H1 (cell line): ENCODE measurements around the gene ZNF385C. TPM values are rescaled to one million over a fixed set of nuclear protein-coding genes. Genes with fewer than 3 reads are reported as not detected.
"Not testable (repeated sequence)": the region's sequence is repeated elsewhere in the genome, so short reads cannot be mapped to it uniquely, and the experiment has no call there.

ENCODE experiments used
- CTCF ChIA-PET: fragments of 300-600 bp; sonication (Branson Sonifier 250); formaldehyde crosslinking; loops from one replicate; lab custom pipeline; 2021; ENCODE audit not compliant: partially characterized antibody; lab: Charles Lee
- POLR2A ChIA-PET: fragments of 300-600 bp; sonication (Branson Sonifier 250); formaldehyde crosslinking; loops from one replicate; lab custom pipeline; 2021; ENCODE audit warnings: inconsistent platforms; ENCODE audit not compliant: partially characterized antibody; lab: Charles Lee
- DNase-seq, 2 experiments: peaks; one replicate each; pipeline versions ENCODE4 v3.0.0 to v3.0.0-alpha.2; 2010 to 2022; ENCODE audit warnings: low spot score in 2 of 2, low read depth in 1 of 2, mixed read lengths in 1 of 2
- FAIRE-seq: peaks from 2 replicates; lab custom pipeline; 2011; peaks lifted over from hg19 to GRCh38; lab: Jason Lieb, UNC
- H2AFZ ChIP-seq: 2 replicates; pipeline ENCODE4 v1.8.1; 2012; ENCODE audit warnings: low read length, inconsistent platforms
- H2AK5ac ChIP-seq: 2 replicates; pipeline ENCODE4 v1.6.1; 2013; ENCODE audit warnings: low read depth, low read length
- H2BK120ac ChIP-seq: replicated peaks from 2 replicates; pipeline ENCODE3; 2013; ENCODE audit warnings: low read depth, low read length, inconsistent platforms
- H2BK12ac ChIP-seq: 2 replicates; pipeline ENCODE4 v1.6.1; 2013; ENCODE audit warnings: low read depth, low read length
- H2BK15ac ChIP-seq: 2 replicates; pipeline ENCODE4 v1.6.1; 2013; ENCODE audit warnings: low read length
- H2BK20ac ChIP-seq: 2 replicates; pipeline ENCODE4 v1.6.1; 2013; ENCODE audit warnings: low read length
- H2BK5ac ChIP-seq: 2 replicates; pipeline ENCODE4 v1.6.1; 2013; ENCODE audit warnings: low read depth, low read length
- H3K14ac ChIP-seq: 2 replicates; pipeline ENCODE4 v1.6.1; 2013; ENCODE audit warnings: inconsistent platforms; ENCODE audit not compliant: insufficient read length
- H3K18ac ChIP-seq: 2 replicates; pipeline ENCODE4 v1.6.1; 2013; ENCODE audit warnings: low read length; ENCODE audit errors: extremely low read depth
- H3K23ac ChIP-seq: 2 replicates; pipeline ENCODE4 v1.6.1; 2013; ENCODE audit warnings: inconsistent platforms; ENCODE audit not compliant: insufficient read length
- H3K23me2 ChIP-seq: 2 replicates; pipeline ENCODE4 v1.6.1; 2013; ENCODE audit warnings: low read depth, low read length
- H3K27ac ChIP-seq: 2 replicates; pipeline ENCODE4 v1.6.1; 2011; ENCODE audit warnings: low read depth, low read length, inconsistent platforms
- H3K27me3 ChIP-seq, 4 experiments: replicated peaks in 1 of 4; 1 replicate in 1 of 4; 2 replicates in 3 of 4; pipeline versions ENCODE4 v1.6.1 to v1.8.1; 2011 to 2013; ENCODE audit warnings: low read length in 3 of 4, mild to moderate bottlenecking in 3 of 4, inconsistent platforms in 2 of 4, mixed read lengths in 2 of 4, moderate library complexity in 1 of 4; ENCODE audit not compliant: control insufficient read depth in 3 of 4, insufficient read depth in 3 of 4; ENCODE audit errors: extremely low read depth in 1 of 4
- H3K36me3 ChIP-seq, 4 experiments: 2 replicates each; pipeline versions ENCODE4 v1.6.1 to v1.8.1; 2011 to 2013; ENCODE audit warnings: mild to moderate bottlenecking in 4 of 4, low read length in 3 of 4, moderate library complexity in 2 of 4, control low read depth in 1 of 4, inconsistent platforms in 1 of 4; ENCODE audit not compliant: insufficient read depth in 4 of 4, control insufficient read depth in 2 of 4
- H3K4ac ChIP-seq: replicated peaks from 2 replicates; pipeline ENCODE3; 2013; ENCODE audit warnings: low read length, low read depth, mixed read lengths, inconsistent platforms; ENCODE audit not compliant: insufficient read length
- H3K4me1 ChIP-seq, 4 experiments: replicated peaks in 1 of 4; 1 replicate in 1 of 4; 2 replicates in 3 of 4; pipeline versions ENCODE4 v1.6.1 to v1.8.1; 2011 to 2013; ENCODE audit warnings: low read length in 3 of 4, inconsistent platforms in 2 of 4, mixed read lengths in 1 of 4; ENCODE audit not compliant: insufficient read depth in 4 of 4, control insufficient read depth in 3 of 4
- H3K4me2 ChIP-seq, 2 experiments: 2 replicates each; pipeline versions ENCODE4 v1.6.1 to v1.8.1; 2011 to 2013; ENCODE audit warnings: low read depth in 2 of 2, low read length in 2 of 2, control low read depth in 1 of 2, inconsistent platforms in 1 of 2, mild to moderate bottlenecking in 1 of 2; ENCODE audit not compliant: insufficient read depth in 1 of 2
- H3K4me3 ChIP-seq, 4 experiments: fragments of 200-600, 300-600 bp in 1 of 4; sonication (generic), shearing (Covaris generic), sonication (Bioruptor Twin) in 1 of 4; 2 replicates each; pipeline versions ENCODE4 v1.5.1 to v1.8.1; 2011 to 2016; ENCODE audit warnings: low read length in 4 of 4, low read depth in 3 of 4, control low read depth in 2 of 4, inconsistent platforms in 2 of 4, mild to moderate bottlenecking in 2 of 4, mixed read lengths in 1 of 4, moderate library complexity in 1 of 4; ENCODE audit not compliant: insufficient read depth in 2 of 4; ENCODE audit errors: extremely low read depth in 1 of 4
- H3K56ac ChIP-seq: replicated peaks from 2 replicates; pipeline ENCODE3; 2013; ENCODE audit warnings: low read depth, mild to moderate bottlenecking, mixed read lengths, low read length, inconsistent platforms; ENCODE audit not compliant: insufficient read length
- H3K79me1 ChIP-seq: 2 replicates; pipeline ENCODE4 v1.6.1; 2013; ENCODE audit warnings: low read depth, low read length, control low read depth
- H3K79me2 ChIP-seq, 2 experiments: 2 replicates each; pipeline versions ENCODE4 v1.6.1 to v1.8.1; 2012 to 2013; ENCODE audit warnings: low read length in 2 of 2, mild to moderate bottlenecking in 2 of 2, inconsistent platforms in 1 of 2; ENCODE audit not compliant: insufficient read depth in 2 of 2, control insufficient read depth in 1 of 2
- H3K9ac ChIP-seq, 4 experiments: replicated peaks in 1 of 4; 1 replicate in 1 of 4; 2 replicates in 3 of 4; pipeline versions ENCODE4 v1.6.1 to v1.8.1; 2011 to 2013; ENCODE audit warnings: low read depth in 3 of 4, low read length in 3 of 4, control low read depth in 2 of 4, mild to moderate bottlenecking in 2 of 4, moderate library complexity in 2 of 4, inconsistent platforms in 1 of 4; ENCODE audit errors: extremely low read depth in 1 of 4
- H3K9me3 ChIP-seq, 2 experiments: 2 replicates each; pipeline versions ENCODE4 v1.6.1 to v1.8.1; 2012 to 2013; ENCODE audit warnings: mild to moderate bottlenecking in 2 of 2, moderate library complexity in 2 of 2, control low read depth in 1 of 2, inconsistent platforms in 1 of 2, low read depth in 1 of 2, low read length in 1 of 2, mixed read lengths in 1 of 2; ENCODE audit not compliant: insufficient read depth in 2 of 2
- H4K20me1 ChIP-seq, 2 experiments: replicated peaks in 1 of 2; 2 replicates each; pipeline versions ENCODE3 to v1.8.1; 2011 to 2013; ENCODE audit warnings: inconsistent platforms in 2 of 2, low read length in 2 of 2, mild to moderate bottlenecking in 1 of 2; ENCODE audit not compliant: insufficient read depth in 2 of 2, control insufficient read depth in 1 of 2
- H4K5ac ChIP-seq: 2 replicates; pipeline ENCODE4 v1.6.1; 2013; ENCODE audit warnings: low read length, low read depth, mixed read lengths, inconsistent platforms; ENCODE audit not compliant: insufficient read length
- H4K8ac ChIP-seq: 2 replicates; pipeline ENCODE4 v1.8.0; 2013; ENCODE audit warnings: mild to moderate bottlenecking, moderate library complexity, low read length, inconsistent platforms; ENCODE audit not compliant: insufficient read depth; ENCODE audit errors: extremely low read depth
- H4K91ac ChIP-seq: replicated peaks from 2 replicates; pipeline ENCODE3; 2013; ENCODE audit warnings: low read length, mixed read lengths, inconsistent platforms; ENCODE audit not compliant: insufficient read length
- POLR2A ChIP-seq, 2 experiments: IDR thresholded peaks; 1 replicate in 1 of 2; 2 replicates in 1 of 2; pipeline ENCODE4 v1.6.1; 2011; ENCODE audit warnings: low read depth in 2 of 2, low read length in 2 of 2, mild to moderate bottlenecking in 2 of 2; ENCODE audit errors: control extremely low read depth in 1 of 2
- WGBS, 2 experiments: shearing (Covaris generic) in 1 of 2; methylation state at CpG; one replicate each; pipeline versions ENCODE4 v1.1.6 to v1.1.7; 2013 to 2015; ENCODE audit warnings: low lambda C conversion rate in 2 of 2, mixed read lengths in 2 of 2, inconsistent platforms in 1 of 2, low coverage in 1 of 2, missing lambda C conversion rate in 1 of 2; ENCODE audit not compliant: insufficient replicate concordance in 2 of 2, insufficient coverage in 1 of 2, insufficient read length in 1 of 2; ENCODE audit errors: extremely low coverage in 1 of 2, missing lambda C conversion rate in 1 of 2; 5-methylcytosine and 5-hydroxymethylcytosine counted together
- polyA plus RNA-seq, 7 experiments: library from polyadenylated mRNA; depleted of rRNA in 3 of 7; stranded (reverse) in 5 of 7; unstranded in 2 of 7; fragments of >200 nt in 5 of 7; fragments of 200-250 nt in 2 of 7; gene quantifications; 1 replicate in 5 of 7; 2 replicates in 1 of 7; 4 replicates in 1 of 7; pipeline versions ENCODE4 v1.2.1 to v1.2.3, GENCODE V29; 2011 to 2013; ENCODE audit warnings: missing spikeins in 2 of 7, mixed read lengths in 2 of 7
- total RNA-seq: library from RNA; stranded (reverse); fragmentation: NEBNext Ultra II Directional; extraction: Animal tissue kit (Norgen Biotek cat#: 25700); gene quantifications from 2 replicates; pipeline ENCODE4 v1.2.1, GENCODE V29; 2021

Gene ZNF385C
- total and polyA plus RNA-seq, 2 of the 8 experiments (the other 6 are each of a cell fraction or from before 2014, with no cell fraction given), result 3.9 to 6.1 TPM

- not testable (repeated sequence) for H3K14ac ChIP-seq, H3K9ac ChIP-seq, H3K36me3 ChIP-seq, DNase-seq, H2BK12ac ChIP-seq, FAIRE-seq, H3K27me3 ChIP-seq, H4K8ac ChIP-seq, H2AFZ ChIP-seq, H2BK15ac ChIP-seq, H4K91ac ChIP-seq, H2BK20ac ChIP-seq, H3K18ac ChIP-seq, H4K20me1 ChIP-seq, H3K4me3 ChIP-seq, H3K79me1 ChIP-seq, H2BK120ac ChIP-seq, H3K4ac ChIP-seq, H4K5ac ChIP-seq, H3K23ac ChIP-seq, H3K9me3 ChIP-seq, H3K56ac ChIP-seq
- Histone ChIP-seq H3K4me1 (peaks cover 6 to 19% (median 13%) of the 10 kb centered on the region in 4 experiments), H3K23me2 (peaks cover 14% of the 10 kb centered on the region), H3K4me2 (peak overlapping the region in 1 of 2 experiments; percentile 60; a peak in 1 of 4 replicates), H2BK5ac (peak overlapping the region; percentile 12; the same call in 1 of the 2 replicates), H3K79me2 (peaks cover 45 to 81% of the 10 kb centered on the region in 2 experiments), H2AK5ac (peak overlapping the region; percentile 47; the same call in 1 of the 2 replicates), H3K27ac (0 out of 2 replicates have a peak overlapping the region, but pooled peaks have one; percentile 79)
- ChIA-PET CTCF (interaction anchor here (1.6 to 38.8 kb wide), 3 partner anchors 9 to 93 kb away, joined by 4 to 1084 read pairs (median 112); partner anchors contain the start of genes DHX58, HSPB9, KAT2A and ZNF385C), POLR2A (interaction anchor here (0.6 to 1.9 kb wide), 4 partner anchors 15 to 312 kb away, joined by 3 to 7 read pairs (median 4); partner anchors contain the start of gene ACLY)
- 94% methylated on average over 12 of the region's 12 CpGs; no CpG with 5 or more reads in 1 of the 2 experiments for WGBS, 2 experiments
- TF ChIP-seq POLR2A (IDR thresholded peaks at IDR 0.05; ENCODE audit: control extremely low read depth in 1 of 2, low read depth in 2 of 2, low read length in 2 of 2), result peak in 1 of 2 experiments; percentile 8; a peak in 1 of 3 replicates
Measured at GRCh38 chr17:42013740-42014139, 84.5 kb downstream of the ZNF385C start.
